Measurements from ENCODE around the gene PHC1. TPM values are rescaled to one million over a fixed set of nuclear protein-coding genes. Genes with fewer than 3 reads are reported as not detected.

Gene PHC1
- total and polyA plus RNA-seq, 5 donors from 2014 or later, result 15.5 to 46.6 (median 16.8) TPM

DNA sequence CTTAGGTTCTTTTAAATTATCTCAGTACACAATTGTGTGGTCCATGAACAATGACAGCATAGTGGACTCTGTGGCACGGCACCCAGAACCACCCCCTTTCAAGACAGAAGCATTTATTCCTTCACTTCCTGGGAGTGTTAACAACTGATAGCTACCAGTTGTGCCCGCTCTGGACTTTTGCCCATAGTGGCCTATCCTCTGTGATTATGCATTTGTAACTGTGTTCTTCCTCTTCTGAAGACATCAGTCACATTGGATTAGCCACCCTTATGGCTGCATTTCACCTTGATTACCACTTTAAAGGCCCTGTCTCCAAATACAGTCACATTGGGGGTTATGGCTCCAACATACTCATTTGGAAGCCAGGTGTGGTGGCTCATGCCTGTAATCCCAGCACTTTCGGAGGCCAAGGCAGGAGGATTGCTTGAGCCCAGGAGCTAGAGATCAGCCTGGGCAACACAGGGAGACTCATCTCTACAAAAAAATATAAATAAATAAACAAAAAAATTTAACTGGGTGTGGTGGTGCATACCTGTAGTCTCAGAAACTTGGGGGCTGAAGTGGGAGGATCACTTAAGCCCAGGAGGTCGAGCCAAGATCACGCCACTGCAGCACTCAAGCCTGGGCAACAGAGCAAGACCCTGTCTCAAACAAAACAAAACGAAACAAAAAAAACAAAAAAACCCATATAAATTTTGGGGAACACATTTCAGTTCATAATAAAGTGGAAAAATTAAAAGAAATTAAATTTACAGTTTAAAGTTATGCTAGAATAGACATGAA lies 27.6 kb upstream of the PHC1 start:
- Mint-ChIP-seq H3K27me3 (peaks cover 14% of the 10 kb centered on the region), H3K36me3 (no peaks in the 10 kb centered on the region), H3K4me1 (peaks cover 0 to 5% (median 0%) of the 10 kb centered on the region in 4 donors), H3K9me3 (peaks cover 0 to 2% (median 0%) of the 10 kb centered on the region in 7 donors), H3K4me3 (no peak overlapping the region), H3K27ac (no peak overlapping the region)
- peaks cover 4% of the 10 kb centered on the region for H3K4me1 ChIP-seq (ENCODE audit: control insufficient read depth, insufficient read depth, low read length, poor library complexity, severe bottlenecking)
- ATAC-seq (ENCODE audit: low read depth in 2 of 2) (no peak), DNase-seq (no peak)
- H3K27me3 ChIP-seq (ENCODE audit: control insufficient read depth, insufficient read depth, low read length), result no peaks in the 10 kb centered on the region
- no peaks in the 10 kb centered on the region for H3K36me3 ChIP-seq (ENCODE audit: control insufficient read depth, insufficient read depth, low read length)
- no peak overlapping the region for H3K4me3 ChIP-seq (ENCODE audit: low read depth, low read length)
- H3K27ac ChIP-seq (ENCODE audit: insufficient read depth, low read length, poor library complexity, severe bottlenecking), result no peak overlapping the region
- no peaks in the 10 kb centered on the region for H3K9me3 ChIP-seq (ENCODE audit: control insufficient read depth in 2 of 2, low read length in 2 of 2)

DNA sequence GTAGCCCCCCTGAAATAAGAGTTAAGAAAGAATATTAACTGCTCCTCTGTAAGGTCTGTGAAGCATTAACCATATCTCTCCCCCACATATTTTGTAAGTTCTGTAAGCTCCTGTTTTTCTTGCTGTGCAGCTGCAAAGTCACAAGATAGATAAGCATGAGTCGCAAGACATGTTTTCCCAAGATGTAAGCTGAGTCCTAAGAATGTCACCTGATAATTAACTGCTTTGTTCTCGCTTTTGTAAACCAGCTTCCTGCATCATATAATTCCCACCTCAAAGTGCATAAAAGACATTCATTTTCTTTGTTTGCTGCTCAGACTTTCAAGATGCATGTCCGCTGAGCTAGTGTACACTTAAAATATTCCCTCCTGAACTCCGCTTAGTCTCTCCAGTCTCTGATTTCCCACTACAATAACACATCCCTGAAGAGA lies 27.0 kb upstream of the PHC1 start:
- Histone ChIP-seq H3K27me3 (ENCODE audit: control insufficient read depth, insufficient read depth, low read length) (no peaks in the 10 kb centered on the region), H3K27ac (ENCODE audit: insufficient read depth, low read length, poor library complexity, severe bottlenecking) (no peak overlapping the region), H3K4me1 (ENCODE audit: control insufficient read depth, insufficient read depth, low read length, poor library complexity, severe bottlenecking) (peaks cover 4% of the 10 kb centered on the region), H3K36me3 (ENCODE audit: control insufficient read depth, insufficient read depth, low read length) (no peaks in the 10 kb centered on the region), H3K4me3 (ENCODE audit: low read depth, low read length) (no peak overlapping the region), H3K9me3 (ENCODE audit: control insufficient read depth in 2 of 2, low read length in 2 of 2) (no peaks in the 10 kb centered on the region)
- Mint-ChIP-seq H3K27me3 (peaks cover 15% of the 10 kb centered on the region), H3K4me3 (no peak overlapping the region), H3K36me3 (no peaks in the 10 kb centered on the region), H3K27ac (no peak overlapping the region), H3K9me3 (peaks cover 0 to 2% (median 0%) of the 10 kb centered on the region in 7 donors), H3K4me1 (peaks cover 0 to 5% (median 0%) of the 10 kb centered on the region in 4 donors)
- DNase-seq (no peak), ATAC-seq (ENCODE audit: low read depth in 2 of 2) (no peak)

DNA sequence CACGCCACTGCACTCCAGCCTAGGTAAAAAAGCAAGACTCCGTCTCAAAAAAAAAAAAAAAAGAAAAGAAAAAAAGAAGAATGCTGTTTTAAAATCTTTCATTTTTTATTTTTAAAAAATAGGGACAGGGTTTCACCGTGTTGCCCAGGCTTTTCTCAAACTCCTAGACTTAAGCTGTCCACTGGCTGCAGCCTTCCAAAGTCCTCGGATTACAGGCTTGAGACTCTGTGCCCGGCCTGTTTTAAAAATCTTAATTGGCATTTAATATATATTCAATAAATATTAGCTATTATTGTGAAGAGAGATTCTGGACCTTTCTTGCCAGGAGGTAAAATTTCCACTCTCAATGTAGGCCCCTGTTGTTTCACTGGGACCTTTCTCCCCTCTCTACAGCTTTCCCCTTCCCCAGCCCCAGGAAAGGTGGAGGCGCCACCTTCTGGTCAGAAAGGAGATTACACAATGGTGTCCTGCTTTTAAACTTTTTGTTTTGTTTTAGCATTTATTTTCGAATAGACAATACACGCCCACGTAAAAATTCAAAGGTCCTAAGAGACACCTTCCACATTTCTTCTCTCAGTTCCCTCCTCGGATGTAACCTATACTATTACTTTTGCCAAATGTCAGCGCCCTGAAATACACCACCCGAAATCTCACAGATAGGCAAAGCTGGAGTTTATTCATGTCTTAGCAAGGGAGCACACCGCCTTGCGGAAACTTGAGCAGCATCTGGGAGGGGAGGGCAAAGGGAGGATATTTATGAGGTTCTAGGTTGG lies 23.8 kb upstream of the PHC1 start:
- Histone ChIP-seq H3K9me3 (ENCODE audit: control insufficient read depth in 2 of 2, low read length in 2 of 2) (no peaks in the 10 kb centered on the region), H3K4me3 (ENCODE audit: low read depth, low read length) (peak overlapping the region; percentile 94), H3K27ac (ENCODE audit: insufficient read depth, low read length, poor library complexity, severe bottlenecking) (no peak overlapping the region), H3K4me1 (ENCODE audit: control insufficient read depth, insufficient read depth, low read length, poor library complexity, severe bottlenecking) (peaks cover 4% of the 10 kb centered on the region), H3K36me3 (ENCODE audit: control insufficient read depth, insufficient read depth, low read length) (no peaks in the 10 kb centered on the region), H3K27me3 (ENCODE audit: control insufficient read depth, insufficient read depth, low read length) (no peaks in the 10 kb centered on the region)
- no peaks in the 10 kb centered on the region for H3K36me3 Mint-ChIP-seq
- DNase-seq (peak; percentile 26 to 62 (median 61)), ATAC-seq (ENCODE audit: low read depth in 2 of 2) (peak; percentile 62 to 77)
- H3K4me3 Mint-ChIP-seq, result peak overlapping the region; percentile 71 to 91 (median 86)
- H3K27ac Mint-ChIP-seq, result peak overlapping the region in 2 of 3 donors; percentile 60 to 84
- H3K27me3 Mint-ChIP-seq, result peaks cover 26% of the 10 kb centered on the region
- H3K4me1 Mint-ChIP-seq, result peaks cover 0 to 5% (median 0%) of the 10 kb centered on the region in 4 donors
- no peaks in the 10 kb centered on the region for H3K9me3 Mint-ChIP-seq

DNA sequence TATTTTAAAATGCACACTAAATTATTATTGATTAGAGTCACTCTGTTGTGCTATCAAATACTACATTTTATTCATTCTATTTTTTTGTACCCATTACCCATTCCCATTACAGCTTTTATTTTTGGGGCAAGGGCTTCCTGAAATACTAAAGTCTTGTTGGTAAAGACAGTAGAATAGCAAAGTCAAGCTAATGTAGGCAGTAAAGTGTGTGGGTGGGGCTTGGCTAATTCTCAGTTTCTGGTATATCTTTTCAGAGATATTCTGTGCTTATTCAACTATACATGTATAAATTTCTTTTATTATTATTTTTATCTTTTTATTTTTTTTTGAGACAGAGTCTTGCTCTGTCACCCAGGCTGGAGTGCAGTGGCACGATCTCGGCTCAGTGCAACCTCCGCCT lies 22.3 kb upstream of the PHC1 start:
- no peak for ATAC-seq (ENCODE audit: low read depth in 2 of 2)
- Histone ChIP-seq H3K27ac (ENCODE audit: insufficient read depth, low read length, poor library complexity, severe bottlenecking) (no peak overlapping the region), H3K4me3 (ENCODE audit: low read depth, low read length) (no peak overlapping the region), H3K4me1 (ENCODE audit: control insufficient read depth, insufficient read depth, low read length, poor library complexity, severe bottlenecking) (peaks cover 4% of the 10 kb centered on the region), H3K36me3 (ENCODE audit: control insufficient read depth, insufficient read depth, low read length) (no peaks in the 10 kb centered on the region), H3K27me3 (ENCODE audit: control insufficient read depth, insufficient read depth, low read length) (no peaks in the 10 kb centered on the region), H3K9me3 (ENCODE audit: control insufficient read depth in 2 of 2, low read length in 2 of 2) (no peaks in the 10 kb centered on the region)
- Mint-ChIP-seq H3K4me3 (no peak overlapping the region), H3K27me3 (peaks cover 26% of the 10 kb centered on the region), H3K9me3 (no peaks in the 10 kb centered on the region), H3K27ac (no peak overlapping the region), H3K4me1 (peaks cover 0 to 5% (median 0%) of the 10 kb centered on the region in 4 donors), H3K36me3 (no peaks in the 10 kb centered on the region)
- DNase-seq, result no peak

DNA sequence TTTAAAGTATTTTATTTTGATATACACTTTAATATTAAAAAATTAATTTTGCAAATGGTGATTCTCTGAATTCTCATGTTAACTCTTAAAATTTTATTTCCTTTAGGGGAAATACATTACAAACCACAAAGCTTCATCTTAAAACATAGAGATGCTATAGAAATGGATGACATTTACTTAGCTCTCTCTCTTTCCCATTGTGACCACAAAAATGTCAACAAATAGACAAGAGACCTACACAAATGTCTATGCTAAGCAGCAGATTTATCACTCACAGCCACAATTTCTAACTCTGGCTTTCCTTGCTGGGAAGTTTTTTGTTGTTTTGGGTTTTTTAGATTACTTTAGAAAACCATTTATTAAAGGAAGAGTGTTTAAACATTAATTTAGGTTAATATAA lies 19.9 kb upstream of the PHC1 start:
- ATAC-seq (ENCODE audit: low read depth in 2 of 2) (no peak), DNase-seq (no peak)
- Mint-ChIP-seq H3K27me3 (peaks cover 22% of the 10 kb centered on the region), H3K4me1 (peaks cover 0 to 5% (median 0%) of the 10 kb centered on the region in 4 donors), H3K36me3 (no peaks in the 10 kb centered on the region), H3K4me3 (no peak overlapping the region), H3K9me3 (no peaks in the 10 kb centered on the region), H3K27ac (no peak overlapping the region)
- H3K36me3 ChIP-seq (ENCODE audit: control insufficient read depth, insufficient read depth, low read length), result no peaks in the 10 kb centered on the region
- peaks cover 4% of the 10 kb centered on the region for H3K4me1 ChIP-seq (ENCODE audit: control insufficient read depth, insufficient read depth, low read length, poor library complexity, severe bottlenecking)
- H3K9me3 ChIP-seq (ENCODE audit: control insufficient read depth in 2 of 2, low read length in 2 of 2), result no peaks in the 10 kb centered on the region
- H3K4me3 ChIP-seq (ENCODE audit: low read depth, low read length), result no peak overlapping the region
- H3K27ac ChIP-seq (ENCODE audit: insufficient read depth, low read length, poor library complexity, severe bottlenecking), result no peak overlapping the region
- H3K27me3 ChIP-seq (ENCODE audit: control insufficient read depth, insufficient read depth, low read length), result no peaks in the 10 kb centered on the region

DNA sequence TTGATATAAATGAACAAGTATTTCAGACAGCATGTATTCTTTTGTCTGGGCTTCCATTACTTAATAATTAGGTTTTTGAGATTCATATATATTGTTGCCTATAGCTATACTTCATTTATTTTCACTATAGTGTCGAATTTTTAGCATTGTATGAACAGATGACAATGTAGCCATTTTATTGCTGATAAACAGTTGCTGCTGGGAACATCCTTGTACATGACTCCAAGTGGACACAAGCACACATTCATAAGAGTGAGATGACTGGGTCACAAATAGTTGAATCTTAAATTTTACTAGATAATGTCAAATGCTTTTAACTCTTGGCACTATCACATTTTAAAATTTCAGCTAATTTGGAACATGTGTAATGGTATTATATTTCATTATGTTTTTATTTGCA lies 19.3 kb upstream of the PHC1 start:
- Mint-ChIP-seq H3K4me1 (peaks cover 0 to 5% (median 0%) of the 10 kb centered on the region in 4 donors), H3K9me3 (no peaks in the 10 kb centered on the region), H3K27me3 (peaks cover 22% of the 10 kb centered on the region), H3K4me3 (no peak overlapping the region), H3K36me3 (no peaks in the 10 kb centered on the region), H3K27ac (no peak overlapping the region)
- Histone ChIP-seq H3K36me3 (ENCODE audit: control insufficient read depth, insufficient read depth, low read length) (no peaks in the 10 kb centered on the region), H3K27me3 (ENCODE audit: control insufficient read depth, insufficient read depth, low read length) (no peaks in the 10 kb centered on the region), H3K27ac (ENCODE audit: insufficient read depth, low read length, poor library complexity, severe bottlenecking) (no peak overlapping the region), H3K4me3 (ENCODE audit: low read depth, low read length) (no peak overlapping the region), H3K4me1 (ENCODE audit: control insufficient read depth, insufficient read depth, low read length, poor library complexity, severe bottlenecking) (peaks cover 4% of the 10 kb centered on the region), H3K9me3 (ENCODE audit: control insufficient read depth in 2 of 2, low read length in 2 of 2) (no peaks in the 10 kb centered on the region)
- no peak for ATAC-seq (ENCODE audit: low read depth in 2 of 2)
- no peak for DNase-seq

DNA sequence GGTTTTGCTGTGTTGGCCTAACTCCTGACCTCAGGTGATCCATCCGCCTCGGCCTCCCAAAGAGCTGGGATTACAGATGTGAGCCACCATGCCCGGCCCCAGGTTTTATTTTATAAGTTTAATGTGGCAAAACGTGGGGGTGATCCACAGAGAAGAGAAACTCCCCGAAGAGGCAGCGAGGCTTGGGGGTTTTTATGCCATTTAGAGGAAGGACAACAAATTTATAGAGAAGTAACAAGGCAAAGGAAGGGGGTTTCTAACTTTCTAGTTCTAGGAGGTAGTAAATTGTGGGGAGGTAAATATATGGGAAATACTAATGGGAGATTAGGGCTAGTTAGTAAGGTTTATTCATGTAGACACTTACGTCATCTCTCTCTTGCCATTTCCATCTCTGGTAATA lies 17.2 kb upstream of the PHC1 start:
- Histone ChIP-seq H3K4me1 (ENCODE audit: control insufficient read depth, insufficient read depth, low read length, poor library complexity, severe bottlenecking) (no peaks in the 10 kb centered on the region), H3K27ac (ENCODE audit: insufficient read depth, low read length, poor library complexity, severe bottlenecking) (no peak overlapping the region), H3K9me3 (ENCODE audit: control insufficient read depth in 2 of 2, low read length in 2 of 2) (no peaks in the 10 kb centered on the region), H3K36me3 (ENCODE audit: control insufficient read depth, insufficient read depth, low read length) (no peaks in the 10 kb centered on the region), H3K4me3 (ENCODE audit: low read depth, low read length) (no peak overlapping the region), H3K27me3 (ENCODE audit: control insufficient read depth, insufficient read depth, low read length) (no peaks in the 10 kb centered on the region)
- H3K27ac Mint-ChIP-seq, result no peak overlapping the region
- H3K9me3 Mint-ChIP-seq, result no peaks in the 10 kb centered on the region
- peaks cover 17% of the 10 kb centered on the region for H3K27me3 Mint-ChIP-seq
- H3K4me3 Mint-ChIP-seq, result no peak overlapping the region
- H3K36me3 Mint-ChIP-seq, result no peaks in the 10 kb centered on the region
- H3K4me1 Mint-ChIP-seq, result no peaks in the 10 kb centered on the region
- DNase-seq (no peak), ATAC-seq (ENCODE audit: low read depth in 2 of 2) (no peak)
